Fibroblast of villous mesenchyme (primary cell): Measurements from ENCODE around the gene CREG2. TPM values are rescaled to one million over a fixed set of nuclear protein-coding genes. Genes with fewer than 3 reads are reported as not detected.

Experiments
- DNase-seq: peaks from one replicate; pipeline ENCODE4 v3.0.0-alpha.2; 2010; ENCODE audit warnings: low read depth
- H3K4me3 ChIP-seq: 2 replicates; pipeline ENCODE4 v1.5.1; 2011; ENCODE audit warnings: low read depth, mild to moderate bottlenecking, low read length
- CTCF ChIP-seq: IDR thresholded peaks from 2 replicates; pipeline ENCODE4 v1.5.1; 2012; ENCODE audit warnings: low read depth, mild to moderate bottlenecking, low read length; ENCODE audit not compliant: insufficient read depth
- total RNA-seq: library from RNA; depleted of rRNA; stranded (reverse); fragments of >200 nt; gene quantifications from 2 replicates; pipeline ENCODE4 v1.2.3, GENCODE V29; 2012

Gene CREG2
- total RNA-seq, 1 donor = not detected

- DNase-seq = no peak
- no peak overlapping the region for H3K4me3 ChIP-seq
- no peak for TF ChIP-seq CTCF
These were observed 18.9 kb downstream of the CREG2 start for GRCh38 chr2:101368376-101368775.

DNA sequence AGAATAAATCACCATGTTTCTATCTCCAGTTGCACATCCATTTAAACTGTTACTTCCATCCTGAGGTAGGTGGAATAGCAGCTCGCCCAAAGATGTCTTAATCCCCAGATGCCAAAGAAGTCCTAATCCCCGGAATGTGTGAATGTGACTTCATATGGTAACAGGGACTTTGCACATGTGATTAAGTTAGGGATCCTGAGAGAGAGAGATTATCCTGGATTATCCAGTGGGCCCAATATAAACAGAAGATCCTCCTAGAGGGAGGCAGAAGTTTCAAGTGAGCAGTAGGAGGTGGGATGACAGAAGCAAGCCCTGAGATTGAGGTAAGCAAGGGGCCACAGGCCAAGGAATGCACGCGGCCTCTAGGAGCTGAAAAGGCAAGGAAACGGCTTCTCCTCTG lies 19.8 kb downstream of the CREG2 start:
- H3K4me3 ChIP-seq = no peak overlapping the region
- no peak for DNase-seq
- no peak for TF ChIP-seq CTCF

DNA sequence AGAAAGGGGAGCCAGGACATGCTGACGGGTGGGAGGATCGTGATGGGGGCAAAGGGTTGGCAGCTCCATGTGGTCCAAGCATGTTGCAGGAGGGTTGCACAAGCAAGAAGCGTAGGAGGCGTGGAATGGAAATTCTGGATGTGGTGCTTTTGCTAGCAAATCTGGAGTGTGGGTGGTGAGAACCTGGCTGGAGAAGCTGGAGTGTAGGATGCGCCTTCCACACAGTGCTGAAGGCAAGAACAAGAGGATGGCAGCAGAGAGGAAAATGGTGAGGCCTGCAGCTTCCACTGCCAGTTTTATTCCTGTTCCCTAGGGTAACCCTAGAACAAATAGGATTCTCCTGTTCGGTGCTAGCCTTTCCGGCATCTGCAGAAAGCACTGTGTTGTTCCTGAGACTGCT lies 22.4 kb downstream of the CREG2 start:
- no peak overlapping the region for H3K4me3 ChIP-seq
- TF ChIP-seq CTCF = no peak
- no peak for DNase-seq

- H3K4me3 ChIP-seq = no peak overlapping the region
- no peak for DNase-seq
- no peak for TF ChIP-seq CTCF
These were observed 24.5 kb downstream of the CREG2 start for GRCh38 chr2:101362777-101363176.

DNA sequence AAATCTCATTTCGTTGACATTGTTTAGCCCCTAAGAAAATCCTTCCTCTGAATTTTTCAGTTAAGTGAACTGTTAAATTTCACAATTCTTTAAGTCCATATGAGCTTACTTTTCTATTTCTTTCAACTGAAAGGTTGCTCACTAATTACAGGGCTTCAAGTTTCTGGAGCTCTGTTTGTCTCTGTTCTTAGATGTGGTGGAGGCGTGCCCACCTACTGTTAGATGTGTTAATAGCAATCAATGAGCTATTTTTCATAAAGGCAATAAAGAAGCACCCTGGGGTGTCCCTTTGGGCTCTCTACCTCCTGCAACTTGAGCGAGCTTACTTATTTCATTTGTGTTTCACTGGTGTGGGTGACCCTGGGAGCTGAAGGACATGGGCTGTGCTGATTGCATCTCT lies 25.0 kb downstream of the CREG2 start:
- no peak for TF ChIP-seq CTCF
- no peak for DNase-seq
- H3K4me3 ChIP-seq = no peak overlapping the region

- DNase-seq = no peak
- TF ChIP-seq CTCF = no peak
These were observed 25.8 kb downstream of the CREG2 start for GRCh38 chr2:101361522-101361921.

DNA sequence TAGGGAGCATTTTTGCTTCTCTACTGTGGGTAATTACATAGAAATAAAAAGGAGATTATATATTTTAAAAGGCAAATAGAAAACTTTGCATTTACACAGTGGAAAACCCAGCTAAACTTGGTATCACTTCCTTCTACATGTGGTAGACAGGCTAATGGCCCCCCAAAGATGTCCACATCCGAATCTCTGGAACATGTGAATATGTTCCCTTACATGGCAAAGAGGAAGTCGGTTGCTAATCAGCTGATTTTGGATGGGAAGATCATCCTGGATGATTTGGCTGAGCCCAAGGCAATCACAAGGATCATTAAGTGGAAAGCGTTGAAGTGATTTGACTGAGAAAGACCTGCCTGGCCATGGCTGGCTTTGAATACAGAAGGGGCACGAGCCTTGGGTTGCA lies 26.2 kb downstream of the CREG2 start:
- DNase-seq = no peak
- no peak for TF ChIP-seq CTCF
- no peak overlapping the region for H3K4me3 ChIP-seq

More at GRCh38 chr2:101361522-101361921, 25.8 kb downstream of the CREG2 start:
- no peak overlapping the region for H3K4me3 ChIP-seq
